Activated B cell treated with CpG ODN at 0.5 μM for 24 hours (primary cell): Measurements from ENCODE around the gene KDM4B. TPM values are rescaled to one million over a fixed set of nuclear protein-coding genes. Genes with fewer than 3 reads are reported as not detected.

Experiments
- ATAC-seq: fragments of 200-7000 bp; cut with Tn5 transposase; one replicate; pipeline ENCODE4 v1.10.0; 2021; ENCODE audit warnings: low read depth, mild to moderate bottlenecking, moderate library complexity
- CTCF ChIA-PET: fragments of 350-600 bp; sonication (Branson Sonifier 250); formaldehyde crosslinking; loops from one replicate; lab custom pipeline; 2021; ENCODE audit warnings: antibody characterized with exemption; lab: Charles Lee
- POLR2A ChIA-PET: fragments of 350-600 bp; sonication (Branson Sonifier 250); formaldehyde crosslinking; loops from one replicate; lab custom pipeline; 2021; ENCODE audit warnings: antibody characterized with exemption; lab: Charles Lee
- DNase-seq: peaks from one replicate; pipeline ENCODE4 v3.0.0; 2022
- H3K27ac Mint-ChIP-seq: one replicate; pipeline ENCODE4 v1.8.0; 2020; ENCODE audit warnings: mixed read lengths
- H3K27me3 Mint-ChIP-seq: one replicate; pipeline ENCODE4 v1.8.0; 2021; ENCODE audit warnings: mixed read lengths
- H3K36me3 Mint-ChIP-seq: one replicate; pipeline ENCODE4 v1.8.0; 2021; ENCODE audit warnings: low read depth, mixed read lengths
- H3K4me1 Mint-ChIP-seq: one replicate; pipeline ENCODE4 v1.8.0; 2021; ENCODE audit warnings: mixed read lengths
- H3K4me3 Mint-ChIP-seq: one replicate; pipeline ENCODE4 v1.8.0; 2020; ENCODE audit warnings: mild to moderate bottlenecking, mixed read lengths
- H3K9me3 Mint-ChIP-seq: one replicate; pipeline ENCODE4 v1.8.0; 2020; ENCODE audit warnings: mixed read lengths
- CTCF ChIP-seq: fragments of 200-600 bp; IDR thresholded peaks from one replicate; pipeline ENCODE4 v1.8.0; 2022; ENCODE audit warnings: antibody characterized with exemption, mild to moderate bottlenecking
- intact Hi-C: fragments of 100-400 bp; cut with micrococcal nuclease; formaldehyde crosslinking; loops from one replicate; pipeline ENCODE4 v1.15.1; 2024
- total RNA-seq: library from RNA; stranded (reverse); gene quantifications from 2 replicates; pipeline ENCODE4 v1.2.3, GENCODE V29; 2022

The KDM4B gene
- total RNA-seq, 1 donor from 2014 or later: 88.9 TPM

- intact Hi-C loops: no loop called here
- peaks cover 19% of the 10 kb centered on the region for H3K36me3 Mint-ChIP-seq
- CTCF ChIA-PET: no interaction called here
- peaks cover 88% of the 10 kb centered on the region for H3K4me1 Mint-ChIP-seq
- H3K27ac Mint-ChIP-seq: peak overlapping the region; percentile 98
- POLR2A ChIA-PET: interaction anchor here (0.6 to 3.6 kb wide), 7 partner anchors 10 to 494 kb away, joined by 3 to 55 read pairs (median 6); partner anchors contain the start of genes SAFB and SAFB2
- no peaks in the 10 kb centered on the region for H3K9me3 Mint-ChIP-seq
- no peaks in the 10 kb centered on the region for H3K27me3 Mint-ChIP-seq
- no peak for TF ChIP-seq CTCF
- DNase-seq: no peak
- H3K4me3 Mint-ChIP-seq: no peak overlapping the region
- no peak for ATAC-seq
These were observed 160.1 kb downstream of the KDM4B start for GRCh38 chr19:5128936-5129389.

GRCh38 chr19:5129691-5130090 is 160.8 kb downstream of the KDM4B start:
- Mint-ChIP-seq H3K36me3 (peaks cover 27% of the 10 kb centered on the region), H3K4me3 (peak overlapping the region; percentile 83), H3K27ac (peak overlapping the region; percentile 98), H3K4me1 (peaks cover 91% of the 10 kb centered on the region), H3K27me3 (no peaks in the 10 kb centered on the region), H3K9me3 (no peaks in the 10 kb centered on the region)
- POLR2A ChIA-PET: interaction anchor here (1.2 kb wide), 1 partner anchor 55 kb away, joined by 3 read pairs; no protein-coding TSS in a partner anchor
- no peak for TF ChIP-seq CTCF
- no peak for ATAC-seq
- CTCF ChIA-PET: no interaction called here
- no peak for DNase-seq
- intact Hi-C loops: loop anchor here (1.0 to 10.0 kb wide), 9 partner anchors 10 to 985 kb away; partner anchors contain the start of genes RFX2, SAFB, SAFB2 and TICAM1

- Mint-ChIP-seq H3K4me3 (peak overlapping the region; percentile 83), H3K36me3 (peaks cover 33% of the 10 kb centered on the region), H3K9me3 (no peaks in the 10 kb centered on the region), H3K27me3 (no peaks in the 10 kb centered on the region), H3K4me1 (peaks cover 89% of the 10 kb centered on the region), H3K27ac (peak overlapping the region; percentile 98)
- peak; percentile 56 for ATAC-seq
- POLR2A ChIA-PET: interaction anchor here (0.7 to 2.5 kb wide), 18 partner anchors 9 to 492 kb away, joined by 3 to 22 read pairs (median 6); partner anchors contain the start of genes FEM1A, KDM4B, SAFB and SAFB2
- TF ChIP-seq CTCF: no peak
- CTCF ChIA-PET: interaction anchor here (1.0 to 2.3 kb wide), 2 partner anchors 23 to 77 kb away, joined by 6 to 11 read pairs; no protein-coding TSS in a partner anchor
- DNase-seq: peak; percentile 78
- intact Hi-C loops: loop anchor here (1.0 to 10.0 kb wide), 11 partner anchors 9 to 984 kb away; partner anchors contain the start of genes RFX2, SAFB, SAFB2 and TICAM1
These were observed 161.6 kb downstream of the KDM4B start for GRCh38 chr19:5130371-5131030.

- ChIA-PET POLR2A (interaction anchor here (0.5 to 2.5 kb wide), 25 partner anchors 8 to 1241 kb away, joined by 3 to 22 read pairs (median 5); partner anchors contain the start of genes ALKBH7, FEM1A, KDM4B and SAFB), CTCF (interaction anchor here (0.5 to 2.3 kb wide), 3 partner anchors 22 to 351 kb away, joined by 3 to 11 read pairs (median 6); no protein-coding TSS in a partner anchor)
- no peak for TF ChIP-seq CTCF
- Mint-ChIP-seq H3K27ac (peak overlapping the region; percentile 98), H3K4me3 (peak overlapping the region; percentile 83), H3K36me3 (peaks cover 39% of the 10 kb centered on the region), H3K27me3 (no peaks in the 10 kb centered on the region), H3K9me3 (no peaks in the 10 kb centered on the region), H3K4me1 (peaks cover 90% of the 10 kb centered on the region)
- intact Hi-C loops: loop anchor here (1.0 to 10.0 kb wide), 7 partner anchors 57 to 984 kb away; partner anchors contain the start of genes RFX2, SAFB and SAFB2
- peak; percentile 76 for DNase-seq
- ATAC-seq: peak; percentile 35
These were observed 162.2 kb downstream of the KDM4B start for GRCh38 chr19:5131031-5131505.
